Osteoblast (primary cell): ENCODE measurements around the gene ADGRV1. TPM values are rescaled to one million over a fixed set of nuclear protein-coding genes. Genes with fewer than 3 reads are reported as not detected.
"Not testable (repeated sequence)": the region's sequence is repeated elsewhere in the genome, so short reads cannot be mapped to it uniquely, and the experiment has no call there.

Experiments used
- DNase-seq: peaks from one replicate; pipeline ENCODE4 v3.0.0; 2011; ENCODE audit warnings: low spot score, mixed read lengths; ENCODE audit not compliant: insufficient read length; ENCODE audit errors: missing footprints
- H2AFZ ChIP-seq: 2 replicates; pipeline ENCODE4 v1.6.0; 2011; ENCODE audit warnings: mild to moderate bottlenecking, low read length
- H3K27ac ChIP-seq: 2 replicates; pipeline ENCODE4 v1.5.1; 2011; ENCODE audit warnings: mild to moderate bottlenecking, low read depth, low read length, moderate library complexity
- H3K27me3 ChIP-seq: 2 replicates; pipeline ENCODE4 v1.6.0; 2012; ENCODE audit warnings: mild to moderate bottlenecking, control low read depth, inconsistent platforms, low read length, moderate library complexity; ENCODE audit not compliant: insufficient read depth
- H3K36me3 ChIP-seq: 2 replicates; pipeline ENCODE4 v1.5.1; 2011; ENCODE audit warnings: mild to moderate bottlenecking, low read length, control low read depth, moderate library complexity; ENCODE audit not compliant: insufficient read depth
- H3K4me1 ChIP-seq: 2 replicates; pipeline ENCODE4 v1.5.1; 2011; ENCODE audit warnings: mild to moderate bottlenecking, low read length, control low read depth, moderate library complexity; ENCODE audit not compliant: insufficient read depth
- H3K4me2 ChIP-seq: 2 replicates; pipeline ENCODE4 v1.6.0; 2011; ENCODE audit warnings: mild to moderate bottlenecking, low read length; ENCODE audit not compliant: insufficient read depth
- H3K4me3 ChIP-seq: fragments of 200-600 bp; sonication (generic); 3 replicates; pipeline ENCODE4 v1.5.1; 2012; ENCODE audit warnings: mild to moderate bottlenecking, low read length, inconsistent platforms; ENCODE audit not compliant: insufficient read depth
- H3K79me2 ChIP-seq: 2 replicates; pipeline ENCODE4 v1.6.0; 2012; ENCODE audit warnings: mild to moderate bottlenecking, low read length, control low read depth, inconsistent platforms; ENCODE audit not compliant: insufficient read depth
- H3K9me3 ChIP-seq: 2 replicates; pipeline ENCODE4 v1.5.1; 2011; ENCODE audit warnings: low read depth, low read length, control low read depth
- H4K20me1 ChIP-seq: 2 replicates; pipeline ENCODE4 v1.6.0; 2012; ENCODE audit warnings: mild to moderate bottlenecking, low read length, control low read depth; ENCODE audit not compliant: insufficient read depth
- CTCF ChIP-seq: IDR thresholded peaks from 2 replicates; pipeline ENCODE4 v1.5.1; 2011; ENCODE audit warnings: mild to moderate bottlenecking, low read depth, low read length, moderate library complexity; ENCODE audit errors: extremely low read depth
- total RNA-seq: library from RNA; depleted of rRNA; stranded (reverse); fragments of >200 nt; gene quantifications from 2 replicates; pipeline ENCODE4 v1.2.3, GENCODE V29; 2012

The ADGRV1 gene
- total RNA-seq, 1 donor, result under 0.01 TPM

GRCh38 chr5:91059409-91059808 lies 500.8 kb downstream of the ADGRV1 start:
- H3K9me3 ChIP-seq, result no peaks in the 10 kb centered on the region
- DNase-seq, result no peak
- H3K4me1 ChIP-seq, result peaks cover 4% of the 10 kb centered on the region
- H3K4me2 ChIP-seq, result no peak overlapping the region
- H3K4me3 ChIP-seq, result no peak overlapping the region
- no peaks in the 10 kb centered on the region for H3K36me3 ChIP-seq
- no peaks in the 10 kb centered on the region for H3K79me2 ChIP-seq
- TF ChIP-seq CTCF, result no peak
- H3K27ac ChIP-seq, result no peak overlapping the region
- H2AFZ ChIP-seq, result no peak overlapping the region
- H4K20me1 ChIP-seq, result no peaks in the 10 kb centered on the region
- peaks cover 29% of the 10 kb centered on the region for H3K27me3 ChIP-seq

DNA sequence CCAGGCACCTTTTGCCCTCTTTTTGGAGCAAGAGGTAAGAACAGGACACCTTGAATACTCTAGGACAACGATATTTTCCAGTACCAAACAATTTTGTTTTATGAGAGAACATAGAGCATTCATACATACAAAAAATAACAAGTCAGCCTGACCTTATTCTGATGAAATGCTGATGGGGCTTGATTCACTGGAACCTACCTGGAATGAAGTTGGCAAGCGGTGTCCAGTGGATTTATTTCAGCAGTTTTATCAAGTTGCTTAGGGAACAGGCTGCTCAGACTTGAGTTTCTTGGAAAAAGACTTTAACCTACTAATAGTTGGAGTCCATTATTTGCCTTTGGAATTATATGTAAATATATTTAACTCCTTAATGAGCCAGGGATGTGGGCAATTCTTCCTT lies 502.5 kb downstream of the ADGRV1 start:
- Histone ChIP-seq H2AFZ (no peak overlapping the region), H4K20me1 (no peaks in the 10 kb centered on the region), H3K27me3 (peaks cover 24% of the 10 kb centered on the region), H3K79me2 (no peaks in the 10 kb centered on the region), H3K4me2 (no peak overlapping the region), H3K9me3 (no peaks in the 10 kb centered on the region), H3K4me1 (peaks cover 17% of the 10 kb centered on the region), H3K27ac (no peak overlapping the region), H3K4me3 (no peak overlapping the region), H3K36me3 (no peaks in the 10 kb centered on the region)
- TF ChIP-seq CTCF, result no peak
- no peak for DNase-seq

DNA sequence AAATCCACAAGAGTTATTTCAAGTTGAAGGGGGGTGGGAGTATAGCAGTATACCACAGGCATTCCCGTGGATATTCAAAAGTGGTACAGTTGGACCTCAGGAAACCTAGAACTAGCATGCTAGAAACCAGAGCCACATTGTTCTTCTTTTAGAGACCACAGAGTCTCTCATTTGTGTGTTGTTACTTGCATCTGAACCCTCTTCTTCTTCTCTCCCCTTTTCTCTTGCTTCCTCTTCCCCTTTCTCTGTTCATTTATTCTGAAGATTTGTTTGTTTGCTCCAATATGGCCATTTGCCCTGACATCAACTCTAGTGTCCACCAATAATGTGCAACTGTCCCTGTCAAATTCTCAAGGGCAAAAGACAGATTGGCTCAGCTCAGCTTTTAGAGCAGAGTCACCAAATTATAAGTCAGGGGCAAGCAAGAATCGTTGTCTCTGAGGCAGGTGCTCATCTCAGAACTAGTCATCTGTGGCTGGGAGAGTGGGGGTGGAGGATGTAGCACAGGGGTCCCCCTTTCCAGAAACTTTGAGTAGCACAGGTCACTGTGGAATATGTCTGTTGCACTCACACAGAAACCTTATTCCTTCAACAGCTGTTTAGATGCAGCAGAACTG lies 503.5 kb downstream of the ADGRV1 start:
- H3K4me3 ChIP-seq, result no peak overlapping the region
- H3K79me2 ChIP-seq, result no peaks in the 10 kb centered on the region
- H3K9me3 ChIP-seq, result no peaks in the 10 kb centered on the region
- no peak overlapping the region for H3K4me2 ChIP-seq
- H3K27me3 ChIP-seq, result peaks cover 24% of the 10 kb centered on the region
- no peaks in the 10 kb centered on the region for H4K20me1 ChIP-seq
- H2AFZ ChIP-seq, result no peak overlapping the region
- H3K36me3 ChIP-seq, result no peaks in the 10 kb centered on the region
- no peak for DNase-seq
- peaks cover 17% of the 10 kb centered on the region for H3K4me1 ChIP-seq
- no peak for TF ChIP-seq CTCF
- no peak overlapping the region for H3K27ac ChIP-seq

DNA sequence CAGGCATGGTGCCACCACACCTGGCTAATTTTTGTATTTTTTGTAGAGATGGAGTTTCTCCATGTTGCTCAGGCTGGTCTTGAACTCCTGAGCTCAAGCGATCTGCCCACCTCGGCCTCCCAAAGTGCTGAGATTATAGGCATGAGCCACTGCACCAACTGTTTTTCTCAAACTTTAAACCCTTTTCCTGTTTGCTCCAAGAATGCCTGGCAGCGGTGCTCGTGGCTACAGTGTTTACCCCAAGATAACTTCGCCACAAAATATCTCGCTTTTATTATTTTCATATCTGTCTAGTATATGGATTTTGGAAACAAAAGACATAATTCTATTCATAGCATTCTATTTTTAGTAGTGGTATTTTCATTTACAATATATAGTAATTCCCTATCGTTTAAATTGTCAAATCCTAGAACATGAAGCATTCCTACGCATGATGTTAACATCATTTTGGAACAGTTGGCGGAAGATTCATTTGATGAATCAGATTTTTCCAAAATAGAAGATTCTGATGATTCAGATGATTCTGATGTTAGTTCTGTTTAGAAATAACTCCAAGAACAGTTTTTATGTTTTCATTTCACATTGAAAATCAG lies 504.6 kb downstream of the ADGRV1 start:
- Histone ChIP-seq H3K27me3 (peaks cover 24% of the 10 kb centered on the region), H3K4me1 (peaks cover 17% of the 10 kb centered on the region), H3K27ac (peak overlapping the region; percentile 43), H3K4me2 (peak overlapping the region; percentile 42)
- H3K36me3 ChIP-seq, H3K9me3 ChIP-seq, H3K79me2 ChIP-seq, DNase-seq, H3K4me3 ChIP-seq, H2AFZ ChIP-seq, H4K20me1 ChIP-seq: not testable (repeated sequence)
